Neural crest cell (in vitro differentiated cells): ENCODE measurements around the gene SRPK3. TPM values are rescaled to one million over a fixed set of nuclear protein-coding genes. Genes with fewer than 3 reads are reported as not detected.

ENCODE experiments used
- DNase-seq: peaks from one replicate; pipeline ENCODE4 v3.0.0; 2021; ENCODE audit warnings: low read depth, mixed read lengths, low spot score
- H3K27ac Mint-ChIP-seq: one replicate; pipeline ENCODE4 v1.8.0; 2021; ENCODE audit warnings: mild to moderate bottlenecking, mixed read lengths; ENCODE audit not compliant: unreplicated experiment
- H3K27me3 Mint-ChIP-seq: 2 replicates; pipeline ENCODE4 v1.8.0; 2021; ENCODE audit warnings: low read depth, mild to moderate bottlenecking, mixed read lengths
- H3K36me3 Mint-ChIP-seq: 2 replicates; pipeline ENCODE4 v1.8.0; 2021; ENCODE audit warnings: low read depth, mild to moderate bottlenecking, mixed read lengths
- H3K4me1 Mint-ChIP-seq: 2 replicates; pipeline ENCODE4 v1.8.0; 2021; ENCODE audit warnings: mixed read lengths
- H3K4me3 Mint-ChIP-seq: one replicate; pipeline ENCODE4 v1.8.0; 2021; ENCODE audit warnings: mild to moderate bottlenecking, mixed read lengths
- H3K9me3 Mint-ChIP-seq: 2 replicates; pipeline ENCODE4 v1.8.0; 2021; ENCODE audit warnings: mixed read lengths
- CTCF ChIP-seq: fragments of 200-600 bp; sonication (generic); conservative IDR thresholded peaks from 2 replicates; pipeline ENCODE4 v1.5.0; 2021; ENCODE audit warnings: antibody characterized with exemption, mild to moderate bottlenecking
- total RNA-seq: library from RNA; stranded (reverse); gene quantifications from 2 replicates; pipeline ENCODE4 v1.2.1, GENCODE V29; 2021

Gene SRPK3
- total RNA-seq, 1 donor from 2014 or later = 0.14 TPM

GRCh38 chrX:153806999-153807575 is 26.2 kb downstream of the SRPK3 start:
- H3K4me1 Mint-ChIP-seq = peaks cover 17% of the 10 kb centered on the region
- H3K4me3 Mint-ChIP-seq = no peak overlapping the region
- no peak for DNase-seq
- no peaks in the 10 kb centered on the region for H3K27me3 Mint-ChIP-seq
- no peak for TF ChIP-seq CTCF
- H3K36me3 Mint-ChIP-seq = peaks cover 9% of the 10 kb centered on the region
- no peaks in the 10 kb centered on the region for H3K9me3 Mint-ChIP-seq
- no peak overlapping the region for H3K27ac Mint-ChIP-seq

GRCh38 chrX:153807976-153808375 is 27.1 kb downstream of the SRPK3 start:
- no peak overlapping the region for H3K4me3 Mint-ChIP-seq
- no peaks in the 10 kb centered on the region for H3K27me3 Mint-ChIP-seq
- no peak for TF ChIP-seq CTCF
- H3K9me3 Mint-ChIP-seq = peaks cover 2% of the 10 kb centered on the region
- H3K4me1 Mint-ChIP-seq = peaks cover 13% of the 10 kb centered on the region
- H3K27ac Mint-ChIP-seq = no peak overlapping the region
- peaks cover 9% of the 10 kb centered on the region for H3K36me3 Mint-ChIP-seq
- DNase-seq = no peak

- Mint-ChIP-seq H3K4me3 (no peak overlapping the region), H3K9me3 (peaks cover 6% of the 10 kb centered on the region), H3K27me3 (no peaks in the 10 kb centered on the region), H3K4me1 (peaks cover 23% of the 10 kb centered on the region), H3K36me3 (peaks cover 12% of the 10 kb centered on the region), H3K27ac (no peak overlapping the region)
- no peak for TF ChIP-seq CTCF
- no peak for DNase-seq
Observed at GRCh38 chrX:153812220-153812619, 31.4 kb downstream of the SRPK3 start.

GRCh38 chrX:153813161-153813560 is 32.3 kb downstream of the SRPK3 start:
- Mint-ChIP-seq H3K36me3 (peaks cover 12% of the 10 kb centered on the region), H3K27me3 (no peaks in the 10 kb centered on the region), H3K4me1 (peaks cover 26% of the 10 kb centered on the region), H3K27ac (no peak overlapping the region), H3K4me3 (no peak overlapping the region), H3K9me3 (peaks cover 6% of the 10 kb centered on the region)
- no peak for TF ChIP-seq CTCF
- no peak for DNase-seq

GRCh38 chrX:153814591-153815315 is 33.9 kb downstream of the SRPK3 start:
- peaks cover 10% of the 10 kb centered on the region for H3K36me3 Mint-ChIP-seq
- peak overlapping the region; percentile 8 for H3K27ac Mint-ChIP-seq
- H3K27me3 Mint-ChIP-seq = no peaks in the 10 kb centered on the region
- peaks cover 6% of the 10 kb centered on the region for H3K9me3 Mint-ChIP-seq
- no peak for DNase-seq
- H3K4me3 Mint-ChIP-seq = no peak overlapping the region
- no peak for TF ChIP-seq CTCF
- peaks cover 31% of the 10 kb centered on the region for H3K4me1 Mint-ChIP-seq
